ENCODE data around the gene HSD17B2. TPM values are rescaled to one million over a fixed set of nuclear protein-coding genes. Genes with fewer than 3 reads are reported as not detected.
"Not testable (repeated sequence)": the region's sequence is repeated elsewhere in the genome, so short reads cannot be mapped to it uniquely, and the experiment has no call there.

HSD17B2 gene
- total RNA-seq, 1 donor from 2014 or later, result 0.71 TPM

GRCh38 chr16:82118749-82119148, 83.7 kb downstream of the HSD17B2 start:
- no peak for DNase-seq (ENCODE audit: low spot score)

- no peak for DNase-seq (ENCODE audit: low spot score)
Observed at GRCh38 chr16:82119405-82119804, 84.4 kb downstream of the HSD17B2 start.

- no peak for DNase-seq (ENCODE audit: low spot score)
Observed at GRCh38 chr16:82124651-82125050, 89.6 kb downstream of the HSD17B2 start.

GRCh38 chr16:82129881-82130280, 94.8 kb downstream of the HSD17B2 start:
- no peak for DNase-seq (ENCODE audit: low spot score)

- DNase-seq (ENCODE audit: low spot score), result no peak
Observed at GRCh38 chr16:82133798-82134197, 98.7 kb downstream of the HSD17B2 start.

GRCh38 chr16:82134846-82135245, 99.8 kb downstream of the HSD17B2 start:
- DNase-seq (ENCODE audit: low spot score), result no peak

GRCh38 chr16:82135844-82136243, 100.8 kb downstream of the HSD17B2 start:
- no peak for DNase-seq (ENCODE audit: low spot score)

GRCh38 chr16:82136956-82137821, 102.1 kb downstream of the HSD17B2 start:
- no peak for DNase-seq (ENCODE audit: low spot score)

- DNase-seq (ENCODE audit: low spot score), result no peak
Observed at GRCh38 chr16:82137822-82138167, 102.7 kb downstream of the HSD17B2 start.

- no peak for DNase-seq (ENCODE audit: low spot score)
Observed at GRCh38 chr16:82138478-82139285, 103.6 kb downstream of the HSD17B2 start.

GRCh38 chr16:82139286-82139571, 104.2 kb downstream of the HSD17B2 start:
- not testable (repeated sequence) for DNase-seq (ENCODE audit: low spot score)

- no peak for DNase-seq (ENCODE audit: low spot score)
Observed at GRCh38 chr16:82146556-82146955, 111.5 kb downstream of the HSD17B2 start.

- DNase-seq (ENCODE audit: low spot score), result no peak
Observed at GRCh38 chr16:82146957-82147356, 111.9 kb downstream of the HSD17B2 start.

GRCh38 chr16:82147546-82147945, 112.5 kb downstream of the HSD17B2 start:
- no peak for DNase-seq (ENCODE audit: low spot score)

Other genes starting within 250 kb of the HSD17B2 start
- gene SDR42E1, start 23.8 kb upstream of the HSD17B2 start, total RNA-seq, result 0.77 TPM
- 23.7 TPM for gene MPHOSPH6, start 135.0 kb downstream of the HSD17B2 start, total RNA-seq